SU-DHL-6 (cell line): ENCODE data around the gene KLF11.
"Not testable (repeated sequence)": the region's sequence is repeated elsewhere in the genome, so short reads cannot be mapped to it uniquely, and the experiment has no call there.

ENCODE experiments used
- H2AFZ ChIP-seq: fragments of 200-600 bp; sonication (generic); 2 replicates; pipeline ENCODE4 v1.6.1; 2014; ENCODE audit warnings: low read depth, mild to moderate bottlenecking, moderate library complexity, mixed read lengths, antibody characterized with exemption, low read length; ENCODE audit not compliant: severe bottlenecking
- H3F3A ChIP-seq: fragments of 200-600 bp; shearing (Covaris generic); 2 replicates; pipeline ENCODE4 v1.6.0; 2016; ENCODE audit warnings: antibody characterized with exemption, mild to moderate bottlenecking; ENCODE audit not compliant: insufficient read depth
- H3K27ac ChIP-seq: fragments of 200-600 bp; sonication (generic); 2 replicates; pipeline ENCODE4 v1.5.1; 2016; ENCODE audit warnings: low read depth, mild to moderate bottlenecking, low read length, moderate library complexity, mixed read lengths
- H3K27me3 ChIP-seq: fragments of 200-600 bp; sonication (generic), shearing (Covaris generic); 2 replicates; pipeline ENCODE4 v1.6.0; 2014; ENCODE audit warnings: mild to moderate bottlenecking, low read length
- H3K36me3 ChIP-seq: fragments of 200-600 bp; sonication (generic); 2 replicates; pipeline ENCODE4 v1.6.1; 2014; ENCODE audit warnings: mild to moderate bottlenecking, low read length, mixed read lengths
- H3K4me2 ChIP-seq: fragments of 300-600, 200-600 bp; shearing (Covaris generic), sonication (generic); 2 replicates; pipeline ENCODE4 v1.6.0; 2014; ENCODE audit warnings: low read length, low read depth, mild to moderate bottlenecking; ENCODE audit not compliant: poor library complexity, severe bottlenecking
- H3K4me3 ChIP-seq: fragments of 200-600 bp; sonication (generic); 2 replicates; pipeline ENCODE4 v1.5.1; 2014; ENCODE audit warnings: antibody characterized with exemption, low read length, mild to moderate bottlenecking, mixed read lengths; ENCODE audit not compliant: insufficient read depth, poor library complexity, severe bottlenecking
- H3K79me2 ChIP-seq: fragments of 200-600 bp; sonication (generic); 2 replicates; pipeline ENCODE4 v1.6.1; 2014; ENCODE audit warnings: mild to moderate bottlenecking, low read length, moderate library complexity; ENCODE audit not compliant: insufficient read depth
- H3K9ac ChIP-seq: fragments of 200-600 bp; sonication (generic); 2 replicates; pipeline ENCODE4 v1.7.0; 2014; ENCODE audit warnings: mild to moderate bottlenecking, low read length
- H3K9me2 ChIP-seq: fragments of 200-600 bp; sonication (generic); replicated peaks from 2 replicates; pipeline ENCODE4 v1.6.1; 2014; ENCODE audit warnings: low read length; ENCODE audit not compliant: insufficient read depth
- H3K9me3 ChIP-seq: fragments of 200-600 bp; sonication (generic); 2 replicates; pipeline ENCODE4 v1.6.1; 2014; ENCODE audit warnings: low read length, mixed read lengths; ENCODE audit not compliant: insufficient read depth
- H4K20me1 ChIP-seq: fragments of 200-600 bp; sonication (generic); 2 replicates; pipeline ENCODE4 v1.6.1; 2014; ENCODE audit warnings: low read depth, mild to moderate bottlenecking, antibody characterized with exemption, low read length, moderate library complexity, mixed read lengths
- CTCF ChIP-seq: fragments of 200-600 bp; sonication (generic); IDR thresholded peaks from one replicate; pipeline ENCODE4 v1.5.1; 2017; ENCODE audit warnings: antibody characterized with exemption, mild to moderate bottlenecking, low read length, moderate library complexity; ENCODE audit not compliant: insufficient read depth, poor library complexity, severe bottlenecking
- EZH2phosphoT487 ChIP-seq: fragments of 200-600 bp; sonication (generic), shearing (Covaris generic); conservative IDR thresholded peaks from 2 replicates; pipeline ENCODE4 v1.6.1; 2018; ENCODE audit warnings: mild to moderate bottlenecking, antibody characterized with exemption, low read length, moderate library complexity, mixed read lengths

Gene KLF11

GRCh38 chr2:10012963-10013461, 30.3 kb upstream of the KLF11 start:
- H3K27me3 ChIP-seq, result no peaks in the 10 kb centered on the region
- H3K4me2 ChIP-seq, result no peak overlapping the region
- TF ChIP-seq EZH2phosphoT487, result no peak
- TF ChIP-seq CTCF, result no peak
- H3K79me2 ChIP-seq, result no peaks in the 10 kb centered on the region
- no peak overlapping the region for H3K4me3 ChIP-seq
- H3K9ac ChIP-seq, result no peak overlapping the region
- no peaks in the 10 kb centered on the region for H3K36me3 ChIP-seq
- no peak overlapping the region for H2AFZ ChIP-seq
- H3K27ac ChIP-seq, result no peak overlapping the region
- no peaks in the 10 kb centered on the region for H3K9me2 ChIP-seq
- H3K9me3 ChIP-seq, result no peaks in the 10 kb centered on the region
- no peaks in the 10 kb centered on the region for H4K20me1 ChIP-seq
- H3F3A ChIP-seq, result no peaks in the 10 kb centered on the region

- not testable (repeated sequence) for H3K4me2 ChIP-seq, H3K27ac ChIP-seq, H3F3A ChIP-seq, H3K27me3 ChIP-seq, H3K9me3 ChIP-seq, H2AFZ ChIP-seq, H4K20me1 ChIP-seq, H3K4me3 ChIP-seq, H3K36me3 ChIP-seq, H3K79me2 ChIP-seq, H3K9ac ChIP-seq, H3K9me2 ChIP-seq
Measured at GRCh38 chr2:10013651-10014417, 29.5 kb upstream of the KLF11 start.

- no peak overlapping the region for H3K9ac ChIP-seq
- no peaks in the 10 kb centered on the region for H3K36me3 ChIP-seq
- H2AFZ ChIP-seq, result no peak overlapping the region
- H3K4me3 ChIP-seq, result no peak overlapping the region
- H3K9me3 ChIP-seq, result no peaks in the 10 kb centered on the region
- H3K27me3 ChIP-seq, result no peaks in the 10 kb centered on the region
- H3K4me2 ChIP-seq, result no peak overlapping the region
- H4K20me1 ChIP-seq, result no peaks in the 10 kb centered on the region
- no peaks in the 10 kb centered on the region for H3F3A ChIP-seq
- TF ChIP-seq CTCF (no peak), EZH2phosphoT487 (no peak)
- H3K27ac ChIP-seq, result no peak overlapping the region
- no peaks in the 10 kb centered on the region for H3K9me2 ChIP-seq
- no peaks in the 10 kb centered on the region for H3K79me2 ChIP-seq
Measured at GRCh38 chr2:10014418-10015190, 28.7 kb upstream of the KLF11 start.

GRCh38 chr2:10015376-10015989, 27.9 kb upstream of the KLF11 start:
- not testable (repeated sequence) for H3K36me3 ChIP-seq, H3K9ac ChIP-seq, H3K79me2 ChIP-seq, H3K27ac ChIP-seq, H3K4me3 ChIP-seq, H2AFZ ChIP-seq, H3K9me3 ChIP-seq, H3K27me3 ChIP-seq, H3F3A ChIP-seq, H4K20me1 ChIP-seq, H3K9me2 ChIP-seq, H3K4me2 ChIP-seq
